ENCODE results near the gene RSU1.

RSU1 gene

GRCh38 chr10:16585103-16585502 lies 232.1 kb downstream of the RSU1 start:
- H3K36me3 ChIP-seq (ENCODE audit: insufficient read depth, low read length): no peaks in the 10 kb centered on the region
- H2AFZ ChIP-seq (ENCODE audit: low read length): no peak overlapping the region
- no peaks in the 10 kb centered on the region for H3K9me3 ChIP-seq (ENCODE audit: low read length)
- no peak overlapping the region for H3K4me2 ChIP-seq (ENCODE audit: low read length)
- no peaks in the 10 kb centered on the region for H4K20me1 ChIP-seq (ENCODE audit: insufficient read depth, low read length)
- no peaks in the 10 kb centered on the region for H3K9me2 ChIP-seq (ENCODE audit: low read depth, low read length)
- H3K4me1 ChIP-seq (ENCODE audit: insufficient read depth, low read length, severe bottlenecking): no peaks in the 10 kb centered on the region
- H3F3A ChIP-seq (ENCODE audit: insufficient read depth, low read length): no peaks in the 10 kb centered on the region
- H3K9ac ChIP-seq (ENCODE audit: low read length): no peak overlapping the region
- no peaks in the 10 kb centered on the region for H3K27me3 ChIP-seq (ENCODE audit: insufficient read depth, low read length)
- TF ChIP-seq CTCF (IDR thresholded peaks at IDR 0.05; ENCODE audit: low read length) (no peak), EZH2 (IDR thresholded peaks at IDR 0.05; ENCODE audit: borderline replicate concordance, low read length) (no peak)
- H3K27ac ChIP-seq (ENCODE audit: low read depth, low read length, poor library complexity, severe bottlenecking): no peak overlapping the region
- no peaks in the 10 kb centered on the region for H3K79me2 ChIP-seq (ENCODE audit: insufficient read depth, low read length)
- H3K4me3 ChIP-seq (ENCODE audit: low read depth, low read length, poor library complexity, severe bottlenecking): no peak overlapping the region

- Histone ChIP-seq H3K27ac (ENCODE audit: low read depth, low read length, poor library complexity, severe bottlenecking) (no peak overlapping the region), H3F3A (ENCODE audit: insufficient read depth, low read length) (no peaks in the 10 kb centered on the region)
- no peak for TF ChIP-seq EZH2 (IDR thresholded peaks at IDR 0.05; ENCODE audit: borderline replicate concordance, low read length)
- TF ChIP-seq CTCF (IDR thresholded peaks at IDR 0.05; ENCODE audit: low read length): no peak
These were observed 233.8 kb downstream of the RSU1 start for GRCh38 chr10:16583382-16583781.

GRCh38 chr10:16581202-16581601 lies 236.0 kb downstream of the RSU1 start:
- H2AFZ ChIP-seq (ENCODE audit: low read length): no peak overlapping the region
- H3K9me3 ChIP-seq (ENCODE audit: low read length): no peaks in the 10 kb centered on the region
- no peaks in the 10 kb centered on the region for H3K9me2 ChIP-seq (ENCODE audit: low read depth, low read length)
- no peak overlapping the region for H3K9ac ChIP-seq (ENCODE audit: low read length)
- TF ChIP-seq EZH2 (IDR thresholded peaks at IDR 0.05; ENCODE audit: borderline replicate concordance, low read length) (no peak), CTCF (IDR thresholded peaks at IDR 0.05; ENCODE audit: low read length) (no peak)
- H3K27ac ChIP-seq (ENCODE audit: low read depth, low read length, poor library complexity, severe bottlenecking): no peak overlapping the region
- no peak overlapping the region for H3K4me2 ChIP-seq (ENCODE audit: low read length)
- no peak overlapping the region for H3K4me3 ChIP-seq (ENCODE audit: low read depth, low read length, poor library complexity, severe bottlenecking)
- H3K36me3 ChIP-seq (ENCODE audit: insufficient read depth, low read length): no peaks in the 10 kb centered on the region
- no peaks in the 10 kb centered on the region for H3K4me1 ChIP-seq (ENCODE audit: insufficient read depth, low read length, severe bottlenecking)
- H3F3A ChIP-seq (ENCODE audit: insufficient read depth, low read length): no peaks in the 10 kb centered on the region
- no peaks in the 10 kb centered on the region for H3K79me2 ChIP-seq (ENCODE audit: insufficient read depth, low read length)
- H4K20me1 ChIP-seq (ENCODE audit: insufficient read depth, low read length): no peaks in the 10 kb centered on the region
- no peaks in the 10 kb centered on the region for H3K27me3 ChIP-seq (ENCODE audit: insufficient read depth, low read length)

More at GRCh38 chr10:16583382-16583781, 233.8 kb downstream of the RSU1 start:
- no peaks in the 10 kb centered on the region for H3K9me3 ChIP-seq (ENCODE audit: low read length)
- no peaks in the 10 kb centered on the region for H3K4me1 ChIP-seq (ENCODE audit: insufficient read depth, low read length, severe bottlenecking)
- H3K9ac ChIP-seq (ENCODE audit: low read length): no peak overlapping the region
- no peak overlapping the region for H3K4me2 ChIP-seq (ENCODE audit: low read length)
- no peaks in the 10 kb centered on the region for H3K27me3 ChIP-seq (ENCODE audit: insufficient read depth, low read length)
- H3K9me2 ChIP-seq (ENCODE audit: low read depth, low read length): no peaks in the 10 kb centered on the region
- H2AFZ ChIP-seq (ENCODE audit: low read length): no peak overlapping the region
- H3K4me3 ChIP-seq (ENCODE audit: low read depth, low read length, poor library complexity, severe bottlenecking): no peak overlapping the region
- no peaks in the 10 kb centered on the region for H4K20me1 ChIP-seq (ENCODE audit: insufficient read depth, low read length)
- no peaks in the 10 kb centered on the region for H3K79me2 ChIP-seq (ENCODE audit: insufficient read depth, low read length)
- H3K36me3 ChIP-seq (ENCODE audit: insufficient read depth, low read length): no peaks in the 10 kb centered on the region

Data from OCI-LY1 (cell line).